IMR-90 (cell line): ENCODE data around the gene COL3A1. TPM values are rescaled to one million over a fixed set of nuclear protein-coding genes. Genes with fewer than 3 reads are reported as not detected.
A peak's percentile ranks its signal among the peaks of the same experiment; 100 is the strongest.

Source experiments
- ATAC-seq: fragments of 200-7000 bp; cut with Tn5 transposase; 2 replicates; pipeline ENCODE4 v1.9.1; 2020; ENCODE audit warnings: low read depth, mild to moderate bottlenecking, moderate library complexity
- BruUV-seq: library from RNA; stranded (reverse); fragments of 400-500 nt; replicated peaks from 2 replicates; lab custom pipeline; 2021; lab: Mats Ljungman, UMichigan
- CTCF ChIA-PET: fragments of 300-600 bp; formaldehyde crosslinking; extraction: SDS; loops from one replicate; lab custom pipeline; 2021; ENCODE audit warnings: antibody characterized with exemption; lab: Yijun Ruan, JAX
- POLR2A ChIA-PET: fragments of 300-600 bp; sonication (Branson Sonifier 250); formaldehyde crosslinking; loops from one replicate; lab custom pipeline; 2022; ENCODE audit warnings: antibody characterized with exemption; ENCODE audit not compliant: unreplicated experiment; lab: Charles Lee
- DNase-seq: peaks from one replicate; pipeline ENCODE4 v3.0.0; 2013
- H2AFZ ChIP-seq: replicated peaks from 2 replicates; pipeline ENCODE3; 2013; ENCODE audit warnings: low read length, mild to moderate bottlenecking; ENCODE audit not compliant: poor library complexity
- H2AK5ac ChIP-seq: 2 replicates; pipeline ENCODE4 v1.6.1; 2013; ENCODE audit warnings: low read depth, low read length, inconsistent platforms
- H2AK9ac ChIP-seq: replicated peaks from 2 replicates; pipeline ENCODE3; 2013; ENCODE audit warnings: mild to moderate bottlenecking, low read depth, low read length, moderate library complexity; ENCODE audit not compliant: poor library complexity
- H2BK120ac ChIP-seq: 2 replicates; pipeline ENCODE4 v1.6.1; 2013; ENCODE audit warnings: low read depth, low read length, inconsistent platforms
- H2BK15ac ChIP-seq: 3 replicates; pipeline ENCODE4 v1.6.1; 2013; ENCODE audit warnings: low read depth, low read length, inconsistent platforms
- H2BK20ac ChIP-seq: 2 replicates; pipeline ENCODE4 v1.6.1; 2013; ENCODE audit warnings: low read depth, mild to moderate bottlenecking, inconsistent platforms, low read length, moderate library complexity
- H2BK5ac ChIP-seq: 2 replicates; pipeline ENCODE4 v1.6.1; 2013; ENCODE audit warnings: mild to moderate bottlenecking, low read depth, low read length, inconsistent platforms; ENCODE audit not compliant: poor library complexity, severe bottlenecking
- H3K14ac ChIP-seq: replicated peaks from 2 replicates; pipeline ENCODE4 v1.6.1; 2013; ENCODE audit warnings: low read depth, low read length, inconsistent platforms
- H3K18ac ChIP-seq: 2 replicates; pipeline ENCODE4 v1.6.1; 2013; ENCODE audit warnings: low read depth, low read length, control low read depth
- H3K23ac ChIP-seq: 2 replicates; pipeline ENCODE4 v1.6.1; 2013; ENCODE audit warnings: low read depth, low read length, inconsistent platforms
- H3K27ac ChIP-seq: 2 replicates; pipeline ENCODE4 v1.5.1; 2013; ENCODE audit warnings: mild to moderate bottlenecking, control low read depth, low read length; ENCODE audit not compliant: insufficient read depth
- H3K27me3 ChIP-seq: 2 replicates; pipeline ENCODE4 v1.6.1; 2013; ENCODE audit warnings: low read length; ENCODE audit not compliant: control insufficient read depth, insufficient read depth
- H3K36me3 ChIP-seq: 2 replicates; pipeline ENCODE4 v1.6.1; 2013; ENCODE audit warnings: low read length, mixed read lengths; ENCODE audit not compliant: control insufficient read depth, insufficient read depth
- H3K4ac ChIP-seq: 2 replicates; pipeline ENCODE4 v1.6.1; 2013; ENCODE audit warnings: low read depth, low read length, inconsistent platforms
- H3K4me1 ChIP-seq: 2 replicates; pipeline ENCODE4 v1.6.1; 2013; ENCODE audit warnings: low read length, mixed read lengths; ENCODE audit not compliant: control insufficient read depth, insufficient read depth
- H3K4me2 ChIP-seq: 2 replicates; pipeline ENCODE4 v1.6.1; 2013; ENCODE audit warnings: low read depth, mild to moderate bottlenecking, control low read depth, low read length, moderate library complexity
- H3K4me3 ChIP-seq: 2 replicates; pipeline ENCODE4 v1.5.1; 2013; ENCODE audit warnings: low read depth, mild to moderate bottlenecking, control low read depth, low read length, moderate library complexity; ENCODE audit not compliant: insufficient read depth
- H3K56ac ChIP-seq: 2 replicates; pipeline ENCODE4 v1.6.1; 2013; ENCODE audit warnings: low read length, inconsistent platforms; ENCODE audit not compliant: insufficient read depth; ENCODE audit errors: extremely low read depth
- H3K79me1 ChIP-seq, 2 experiments: 2 replicates each; pipeline ENCODE4 v1.6.1; 2013; ENCODE audit warnings: low read length in 2 of 2, inconsistent platforms in 1 of 2, low read depth in 1 of 2
- H3K9ac ChIP-seq: 2 replicates; pipeline ENCODE4 v1.6.1; 2013; ENCODE audit warnings: low read depth, low read length, control low read depth
- H3K9me1 ChIP-seq: 2 replicates; pipeline ENCODE4 v1.6.1; 2013; ENCODE audit warnings: low read length, inconsistent platforms; ENCODE audit not compliant: insufficient read depth
- H3K9me3 ChIP-seq: 2 replicates; pipeline ENCODE4 v1.6.1; 2013; ENCODE audit warnings: low read length; ENCODE audit not compliant: control insufficient read depth, insufficient read depth
- H4K20me1 ChIP-seq: 2 replicates; pipeline ENCODE4 v1.6.1; 2013; ENCODE audit warnings: low read length, inconsistent platforms; ENCODE audit not compliant: insufficient read depth
- H4K5ac ChIP-seq: 2 replicates; pipeline ENCODE4 v1.6.1; 2013; ENCODE audit warnings: mild to moderate bottlenecking, low read depth, low read length, control low read depth
- H4K8ac ChIP-seq, 2 experiments: 2 replicates each; pipeline ENCODE4 v1.6.1; 2013; ENCODE audit warnings: low read depth in 2 of 2, low read length in 2 of 2, control low read depth in 1 of 2, inconsistent platforms in 1 of 2
- H4K91ac ChIP-seq: 2 replicates; pipeline ENCODE4 v1.6.1; 2013; ENCODE audit warnings: low read depth, low read length, inconsistent platforms; ENCODE audit not compliant: insufficient read depth
- BHLHE40 ChIP-seq: fragments of 150-350 bp; IDR thresholded peaks from 2 replicates; pipeline ENCODE4 v1.6.1; 2016; ENCODE audit warnings: mild to moderate bottlenecking, low read depth, low read length
- CEBPB ChIP-seq: IDR thresholded peaks from 2 replicates; pipeline ENCODE4 v1.6.1; 2012; ENCODE audit warnings: low read depth, low read length, improper control_type of control experiment
- CHD1 ChIP-seq: IDR thresholded peaks from 2 replicates; pipeline ENCODE4 v1.6.1; 2012; ENCODE audit warnings: low read depth, low read length, improper control_type of control experiment
- CTCF ChIP-seq: conservative IDR thresholded peaks from 2 replicates; pipeline ENCODE4 v1.5.1; 2012; ENCODE audit warnings: mild to moderate bottlenecking, low read depth, low read length, improper control_type of control experiment
- FOS ChIP-seq: fragments of 150-350 bp; IDR thresholded peaks from 2 replicates; pipeline ENCODE4 v1.6.1; 2016; ENCODE audit warnings: low read depth, low read length
- MAFK ChIP-seq: IDR thresholded peaks from 2 replicates; pipeline ENCODE4 v1.6.1; 2012; ENCODE audit warnings: low read depth, low read length, improper control_type of control experiment
- MAZ ChIP-seq: IDR thresholded peaks from 2 replicates; pipeline ENCODE4 v1.6.1; 2012; ENCODE audit warnings: low read depth, mild to moderate bottlenecking, low read length, improper control_type of control experiment, moderate library complexity, borderline replicate concordance
- MXI1 ChIP-seq: IDR thresholded peaks from 2 replicates; pipeline ENCODE4 v1.6.1; 2012; ENCODE audit warnings: low read depth, mild to moderate bottlenecking, low read length, moderate library complexity, borderline replicate concordance
- NFE2L2 ChIP-seq: fragments of 150-350 bp; IDR thresholded peaks from 2 replicates; pipeline ENCODE4 v1.6.1; 2016; ENCODE audit warnings: low read depth, mild to moderate bottlenecking, low read length
- POLR2A ChIP-seq: IDR thresholded peaks from 2 replicates; pipeline ENCODE4 v1.6.1; 2012; ENCODE audit warnings: mild to moderate bottlenecking, low read depth, low read length
- RAD21 ChIP-seq: IDR thresholded peaks from 2 replicates; pipeline ENCODE4 v1.6.1; 2012; ENCODE audit warnings: low read length, improper control_type of control experiment
- RCOR1 ChIP-seq: IDR thresholded peaks from 2 replicates; pipeline ENCODE4 v1.6.1; 2012; ENCODE audit warnings: mild to moderate bottlenecking, low read length, improper control_type of control experiment; ENCODE audit not compliant: insufficient replicate concordance
- RFX5 ChIP-seq: IDR thresholded peaks from 2 replicates; pipeline ENCODE4 v1.8.0; 2012; ENCODE audit warnings: low read depth, mild to moderate bottlenecking, low read length, moderate library complexity
- SMC3 ChIP-seq: fragments of 150-350 bp; IDR thresholded peaks from 2 replicates; pipeline ENCODE4 v1.6.1; 2016; ENCODE audit warnings: low read depth, mild to moderate bottlenecking, antibody characterized with exemption, low read length, moderate library complexity
- WGBS, 2 experiments: methylation state at CpG; one replicate each; pipeline versions ENCODE4 v1.1.5 to v1.1.7; 2013; ENCODE audit warnings: missing lambda C conversion rate in 2 of 2; ENCODE audit not compliant: insufficient read length in 1 of 2; ENCODE audit errors: extremely low coverage in 2 of 2; 5-methylcytosine and 5-hydroxymethylcytosine counted together
- dilution Hi-C: fragments of 300-500 bp; cut with HindIII; formaldehyde crosslinking; loops from one replicate; pipeline ENCODE4 v1.14.3; 2018; ENCODE audit warnings: low sequenced_read_pairs; ENCODE audit not compliant: unreplicated experiment
- in situ Hi-C: fragments of 300-500 bp; cut with MboI; formaldehyde crosslinking; loops from 3 replicates; pipeline ENCODE4 v1.14.3; 2019; ENCODE audit warnings: low sequenced_read_pairs, inconsistent platforms, mixed read lengths
- intact Hi-C: fragments of 100-400 bp; cut with micrococcal nuclease; formaldehyde crosslinking; loops from 2 replicates; pipeline ENCODE4 v1.10.0; 2022
- polyA plus RNA-seq, 3 experiments: library from polyadenylated mRNA; depleted of rRNA; stranded (reverse); fragments of >200 nt; gene quantifications; 2 replicates each; pipeline ENCODE4 v1.2.3, GENCODE V29; 2012; ENCODE audit warnings: low replicate concordance in 1 of 3
- total RNA-seq: library from RNA; depleted of rRNA; stranded (reverse); fragments of >200 nt; gene quantifications from 2 replicates; pipeline ENCODE4 v1.2.3, GENCODE V29; 2012
- TF ChIP-seq, protein P1 (sequence below): fragments of 150-350 bp; IDR thresholded peaks from 2 replicates; pipeline ENCODE4 v1.6.1; 2017; ENCODE audit warnings: mild to moderate bottlenecking, antibody characterized with exemption, low read length, low read depth
- TF ChIP-seq, protein P2 (sequence below): fragments of 150-350 bp; IDR thresholded peaks from 2 replicates; pipeline ENCODE4 v1.6.1; 2016; ENCODE audit warnings: low read depth, mild to moderate bottlenecking, low read length, moderate library complexity, borderline replicate concordance

COL3A1 gene
- total and polyA plus RNA-seq, 2 of the 4 experiments (the other 2 are of a cell fraction) = 402 to 408 TPM

DNA sequence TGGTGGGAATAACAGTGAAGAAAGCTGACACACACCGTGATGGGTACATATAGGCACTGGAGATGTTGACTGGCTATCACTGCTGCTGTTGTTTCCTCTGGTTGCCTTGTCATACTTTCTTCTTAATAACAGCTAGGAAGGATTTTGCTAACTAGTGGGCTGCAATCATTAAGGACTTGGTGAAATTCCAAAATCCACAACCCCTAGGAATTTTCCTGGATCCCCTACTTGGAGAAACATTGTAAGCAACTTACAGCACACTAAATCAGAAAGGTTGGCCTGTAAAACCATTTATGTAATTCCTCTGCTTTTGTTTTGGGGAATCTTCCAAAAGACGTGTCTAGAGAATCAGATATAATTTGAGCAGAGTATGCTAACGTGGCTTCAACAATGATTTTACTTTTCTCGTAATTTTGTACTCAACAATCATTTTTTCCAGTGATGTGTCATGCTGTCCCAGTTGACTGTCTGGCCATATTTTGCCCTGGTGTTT lies 8.0 kb upstream of the COL3A1 start:
- no peaks in the 10 kb centered on the region for H3K79me1 ChIP-seq
- H2AK5ac ChIP-seq = peak overlapping the region; percentile 51; the same call in 1 of the 2 replicates
- no peak overlapping the region for H3K4ac ChIP-seq
- no CpG with 5 or more reads among the region's 4 CpGs for WGBS, 2 experiments
- DNase-seq = no peak
- H3K56ac ChIP-seq = no peak overlapping the region
- H2BK5ac ChIP-seq = no peak overlapping the region
- H3K9me1 ChIP-seq = no peaks in the 10 kb centered on the region
- no TSS peak for BruUV-seq
- H3K4me2 ChIP-seq = no peak overlapping the region
- H3K36me3 ChIP-seq = no peaks in the 10 kb centered on the region
- H2AK9ac ChIP-seq = no peak overlapping the region
- H3K4me1 ChIP-seq = peaks cover 3% of the 10 kb centered on the region
- H3K4me3 ChIP-seq = no peak overlapping the region
- H3K9me3 ChIP-seq = no peaks in the 10 kb centered on the region
- H2BK20ac ChIP-seq = no peak overlapping the region
- H3K18ac ChIP-seq = peak overlapping the region; percentile 73; the same call in 1 of the 2 replicates
- no peak for TF ChIP-seq MAZ
- no peak for TF ChIP-seq FOS
- TF ChIP-seq POLR2A = no peak
- TF ChIP-seq NFE2L2 = no peak
- TF ChIP-seq, protein P1, sequence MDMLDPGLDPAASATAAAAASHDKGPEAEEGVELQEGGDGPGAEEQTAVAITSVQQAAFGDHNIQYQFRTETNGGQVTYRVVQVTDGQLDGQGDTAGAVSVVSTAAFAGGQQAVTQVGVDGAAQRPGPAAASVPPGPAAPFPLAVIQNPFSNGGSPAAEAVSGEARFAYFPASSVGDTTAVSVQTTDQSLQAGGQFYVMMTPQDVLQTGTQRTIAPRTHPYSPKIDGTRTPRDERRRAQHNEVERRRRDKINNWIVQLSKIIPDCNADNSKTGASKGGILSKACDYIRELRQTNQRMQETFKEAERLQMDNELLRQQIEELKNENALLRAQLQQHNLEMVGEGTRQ = no peak
- TF ChIP-seq CTCF = no peak
- TF ChIP-seq CEBPB = no peak
- TF ChIP-seq CHD1 = no peak
- TF ChIP-seq RCOR1 = no peak
- no peak for TF ChIP-seq MXI1
- TF ChIP-seq, protein P2, sequence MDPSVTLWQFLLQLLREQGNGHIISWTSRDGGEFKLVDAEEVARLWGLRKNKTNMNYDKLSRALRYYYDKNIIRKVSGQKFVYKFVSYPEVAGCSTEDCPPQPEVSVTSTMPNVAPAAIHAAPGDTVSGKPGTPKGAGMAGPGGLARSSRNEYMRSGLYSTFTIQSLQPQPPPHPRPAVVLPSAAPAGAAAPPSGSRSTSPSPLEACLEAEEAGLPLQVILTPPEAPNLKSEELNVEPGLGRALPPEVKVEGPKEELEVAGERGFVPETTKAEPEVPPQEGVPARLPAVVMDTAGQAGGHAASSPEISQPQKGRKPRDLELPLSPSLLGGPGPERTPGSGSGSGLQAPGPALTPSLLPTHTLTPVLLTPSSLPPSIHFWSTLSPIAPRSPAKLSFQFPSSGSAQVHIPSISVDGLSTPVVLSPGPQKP = no peak
- no peak for TF ChIP-seq BHLHE40
- TF ChIP-seq RAD21 = no peak
- no peak for TF ChIP-seq MAFK
- no peak for TF ChIP-seq SMC3
- no peak for TF ChIP-seq RFX5
- dilution Hi-C loops = no loop called here
- H3K23ac ChIP-seq = no peak overlapping the region
- POLR2A ChIA-PET = no interaction called here
- H4K91ac ChIP-seq = no peak overlapping the region
- H3K27ac ChIP-seq = no peak overlapping the region
- H4K5ac ChIP-seq = peak overlapping the region; percentile 43; the same call in 1 of the 2 replicates
- no peak overlapping the region for H2BK15ac ChIP-seq
- no peak for ATAC-seq
- CTCF ChIA-PET = no interaction called here
- H3K14ac ChIP-seq = no peak overlapping the region
- no peaks in the 10 kb centered on the region for H4K20me1 ChIP-seq
- intact Hi-C loops = no loop called here
- no peak overlapping the region for H2BK120ac ChIP-seq
- in situ Hi-C loops = no loop called here
- H3K27me3 ChIP-seq = no peaks in the 10 kb centered on the region
- H4K8ac ChIP-seq = no peak overlapping the region
- no peak overlapping the region for H2AFZ ChIP-seq
- no peak overlapping the region for H3K9ac ChIP-seq
